SK-N-SH (cell line): Measurements from ENCODE around the gene PTGR3. TPM values are rescaled to one million over a fixed set of nuclear protein-coding genes. Genes with fewer than 3 reads are reported as not detected.

ENCODE experiments used
- CTCF ChIA-PET: fragments of 300-600, 350-600 bp; formaldehyde crosslinking; extraction: SDS; loops from one replicate; lab custom pipeline; 2021; lab: Yijun Ruan, JAX
- POLR2A ChIA-PET: fragments of 350-600 bp; sonication (Branson Sonifier 250); formaldehyde crosslinking; extraction: SDS; loops from one replicate; lab custom pipeline; 2020; ENCODE audit warnings: antibody characterized with exemption, inconsistent platforms; lab: Yijun Ruan, JAX
- DNase-seq: peaks from one replicate; pipeline ENCODE4 v3.0.0; 2012
- H2AFZ ChIP-seq: fragments of 200-600 bp; sonication (generic); 2 replicates; pipeline ENCODE4 v1.8.1; 2016; ENCODE audit warnings: antibody characterized with exemption, mild to moderate bottlenecking, low read depth
- H3F3A ChIP-seq: fragments of 200-600 bp; sonication (generic); replicated peaks from 2 replicates; pipeline ENCODE3; 2016; ENCODE audit warnings: antibody characterized with exemption, mild to moderate bottlenecking; ENCODE audit not compliant: insufficient read depth
- H3K27ac ChIP-seq, 2 experiments: fragments of 200-500 bp in 1 of 2; fragments of 200-600 bp in 1 of 2; sonication (Bioruptor generic) in 1 of 2; sonication (generic), shearing (Covaris generic) in 1 of 2; 2 replicates each; pipeline versions ENCODE4 v1.5.1 to v1.6.1; 2014 to 2016; ENCODE audit warnings: low read depth in 2 of 2, inconsistent platforms in 1 of 2, low read length in 1 of 2, mild to moderate bottlenecking in 1 of 2, mixed read lengths in 1 of 2
- H3K27me3 ChIP-seq: fragments of 200-600 bp; sonication (generic), shearing (Covaris generic); 2 replicates; pipeline ENCODE4 v1.6.1; 2016; ENCODE audit warnings: mixed run types; ENCODE audit not compliant: insufficient read depth
- H3K36me3 ChIP-seq, 2 experiments: fragments of 200-500 bp in 1 of 2; fragments of 200-600 bp in 1 of 2; sonication (Bioruptor generic) in 1 of 2; sonication (generic) in 1 of 2; replicated peaks in 1 of 2; 2 replicates each; pipeline versions ENCODE3 to v1.5.1; 2014 to 2016; ENCODE audit warnings: low read length in 1 of 2, mild to moderate bottlenecking in 1 of 2; ENCODE audit not compliant: insufficient read depth in 2 of 2, control insufficient read depth in 1 of 2
- H3K4me1 ChIP-seq, 2 experiments: fragments of 200-500 bp in 1 of 2; fragments of 200-600 bp in 1 of 2; sonication (Bioruptor generic) in 1 of 2; sonication (generic), shearing (Covaris generic) in 1 of 2; 2 replicates each; pipeline versions ENCODE4 v1.5.1 to v1.6.1; 2014 to 2016; ENCODE audit warnings: low read depth in 1 of 2, low read length in 1 of 2, mixed run types in 1 of 2; ENCODE audit not compliant: insufficient read depth in 2 of 2, control insufficient read depth in 1 of 2
- H3K4me2 ChIP-seq: fragments of 200-600 bp; sonication (generic), shearing (Covaris generic); 2 replicates; pipeline ENCODE4 v1.6.1; 2017; ENCODE audit warnings: mixed run types
- H3K4me3 ChIP-seq, 2 experiments: fragments of 200-500 bp in 1 of 2; fragments of 200-600 bp in 1 of 2; sonication (Bioruptor generic) in 1 of 2; sonication (generic), shearing (Covaris generic) in 1 of 2; 2 replicates each; pipeline versions ENCODE4 v1.5.1 to v1.8.1; 2014 to 2016; ENCODE audit warnings: low read depth in 2 of 2, inconsistent platforms in 1 of 2, low read length in 1 of 2, mild to moderate bottlenecking in 1 of 2, mixed read lengths in 1 of 2, moderate library complexity in 1 of 2
- H3K79me2 ChIP-seq: fragments of 200-600 bp; sonication (generic); 2 replicates; pipeline ENCODE4 v1.8.1; 2017; ENCODE audit warnings: mild to moderate bottlenecking; ENCODE audit not compliant: insufficient read depth
- H3K9ac ChIP-seq: fragments of 200-600 bp; sonication (generic); 2 replicates; pipeline ENCODE4 v1.6.1; 2017; ENCODE audit warnings: mixed run types
- H3K9me2 ChIP-seq: fragments of 200-600 bp; sonication (generic); 2 replicates; pipeline ENCODE4 v1.6.1; 2017; ENCODE audit warnings: mixed run types
- H3K9me3 ChIP-seq: fragments of 200-600 bp; sonication (generic); 2 replicates; pipeline ENCODE4 v1.6.1; 2017; ENCODE audit warnings: mixed run types, mild to moderate bottlenecking, moderate library complexity
- H4K20me1 ChIP-seq: fragments of 200-600 bp; sonication (generic); 2 replicates; pipeline ENCODE4 v1.6.1; 2017; ENCODE audit warnings: mild to moderate bottlenecking, mixed run types; ENCODE audit not compliant: insufficient read depth
- EP300 ChIP-seq, 2 experiments: IDR thresholded peaks; 2 replicates each; pipeline versions ENCODE4 v1.4.0 to v1.6.1; 2012; ENCODE audit warnings: borderline replicate concordance in 1 of 2, low read depth in 1 of 2, low read length in 1 of 2
- GATA2 ChIP-seq: sonication (generic); formaldehyde crosslinking; IDR thresholded peaks from 2 replicates; pipeline ENCODE4 v1.5.0; 2020; ENCODE audit warnings: mild to moderate bottlenecking, missing genetic modification reagents
- MXI1 ChIP-seq: IDR thresholded peaks from 2 replicates; pipeline ENCODE4 v1.6.1; 2012; ENCODE audit warnings: mild to moderate bottlenecking, low read depth, low read length, improper control_type of control experiment
- PBX3 ChIP-seq: IDR thresholded peaks from 2 replicates; pipeline ENCODE4; 2012
- RXRA ChIP-seq: IDR thresholded peaks from 2 replicates; pipeline ENCODE4 v1.4.0; 2012; ENCODE audit warnings: low read depth, mild to moderate bottlenecking, borderline replicate concordance
- SIN3A ChIP-seq: IDR thresholded peaks from 2 replicates; pipeline ENCODE4 v1.6.1; 2012; ENCODE audit warnings: low read depth, mild to moderate bottlenecking, low read length, moderate library complexity, borderline replicate concordance
- TAF1 ChIP-seq: IDR thresholded peaks from 2 replicates; pipeline ENCODE4 v1.6.1; 2012; ENCODE audit warnings: low read depth, mild to moderate bottlenecking, low read length, moderate library complexity, borderline replicate concordance
- WGBS: methylation state at CpG from one replicate; pipeline ENCODE4 v1.1.6; 2017; ENCODE audit warnings: low lambda C conversion rate; 5-methylcytosine and 5-hydroxymethylcytosine counted together
- polyA plus RNA-seq, 3 experiments: library from polyadenylated mRNA; depleted of rRNA; stranded (reverse); fragments of >200 nt; gene quantifications; 2 replicates each; pipeline ENCODE4 v1.2.3, GENCODE V29; 2012

Gene PTGR3
- polyA plus RNA-seq, 1 of the 3 experiments (the other 2 are of a cell fraction): 20.7 TPM

DNA sequence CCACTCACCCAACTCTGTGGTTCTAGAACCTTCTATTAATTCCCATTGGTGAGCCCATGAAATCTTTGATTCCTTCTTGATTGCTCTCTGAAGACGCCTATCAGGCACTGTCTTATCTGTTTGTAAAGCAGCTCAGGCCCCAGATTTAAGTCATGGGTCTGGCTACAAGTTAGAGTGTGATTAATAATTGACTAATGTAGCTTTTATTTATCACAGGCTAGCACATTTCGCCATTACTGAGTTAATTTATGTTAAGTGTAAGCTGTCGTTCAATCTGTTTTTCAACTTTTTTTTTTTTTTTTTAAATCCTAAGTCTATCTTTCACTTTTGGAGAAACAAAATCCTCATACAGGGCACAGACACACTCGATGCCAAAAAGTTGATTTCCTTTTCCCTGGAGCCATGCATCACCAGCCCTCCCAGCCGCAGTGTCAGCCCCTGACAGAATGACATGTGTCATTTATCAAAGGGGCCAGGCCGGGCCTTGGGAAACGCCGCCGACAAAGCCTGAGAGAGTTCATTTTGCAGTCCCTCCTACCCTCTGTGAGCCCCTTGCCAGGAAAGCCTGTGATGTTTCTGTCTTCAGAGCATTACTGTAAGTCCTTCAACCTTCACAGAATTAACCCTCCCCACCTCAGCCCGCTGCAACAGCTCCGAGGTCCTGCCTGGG is 17.5 kb upstream of the PTGR3 start:
- POLR2A ChIA-PET: interaction anchor here (0.6 kb wide), 1 partner anchor 62 kb away, joined by 3 read pairs; no protein-coding TSS in a partner anchor
- H3K9ac ChIP-seq: no peak overlapping the region
- no peaks in the 10 kb centered on the region for H3F3A ChIP-seq

DNA sequence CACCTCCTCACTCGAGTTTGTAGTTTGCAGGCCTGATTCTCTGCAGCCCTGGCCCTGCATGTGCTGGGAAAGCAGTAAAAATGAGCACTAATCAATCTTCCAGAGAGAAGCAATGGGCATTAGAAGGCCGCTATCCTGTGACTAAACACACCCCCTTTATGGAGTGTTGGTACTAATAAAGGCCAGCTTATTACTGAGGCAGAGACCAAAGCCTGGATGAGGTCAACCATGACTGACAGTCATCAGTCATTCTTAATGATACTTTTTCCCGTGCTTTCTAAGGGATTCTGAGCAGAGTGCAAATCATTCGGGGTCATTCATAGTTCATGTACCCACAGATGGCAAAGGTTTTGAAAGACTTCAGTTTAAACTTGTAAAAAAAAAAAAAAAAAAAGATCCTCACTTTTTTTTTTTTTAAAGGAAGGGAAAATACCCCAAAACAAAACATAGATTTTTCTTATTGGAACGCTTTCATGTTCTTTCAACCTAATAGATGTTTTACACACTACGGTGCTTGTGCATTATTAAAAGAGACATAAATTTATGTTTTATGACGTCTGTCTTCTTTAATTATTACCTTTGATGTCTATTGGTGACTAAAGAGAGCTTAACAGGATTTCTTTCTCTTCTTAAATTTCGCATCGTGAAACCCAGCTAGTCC is 14.9 kb upstream of the PTGR3 start:
- peak; percentile 18; the same call in 1 of the 2 replicates for TF ChIP-seq PBX3
- TF ChIP-seq RXRA: no peak
- no peaks in the 10 kb centered on the region for H3F3A ChIP-seq
- H3K4me2 ChIP-seq: no peak overlapping the region
- H3K27me3 ChIP-seq: no peaks in the 10 kb centered on the region
- 84% methylated on average over 9 of the region's 9 CpGs for WGBS
- no peaks in the 10 kb centered on the region for H3K36me3 ChIP-seq
- H2AFZ ChIP-seq: no peak overlapping the region
- no peak for DNase-seq
- H3K4me3 ChIP-seq: no peak overlapping the region
- no peaks in the 10 kb centered on the region for H3K9me3 ChIP-seq
- ChIA-PET POLR2A (no interaction called here), CTCF (interaction anchor here (0.8 kb wide), 1 partner anchor 9 kb away, joined by 3 read pairs; no protein-coding TSS in a partner anchor)
- no peaks in the 10 kb centered on the region for H3K9me2 ChIP-seq
- H3K9ac ChIP-seq: no peak overlapping the region
- no peaks in the 10 kb centered on the region for H4K20me1 ChIP-seq
- peaks cover 11% of the 10 kb centered on the region for H3K79me2 ChIP-seq
- no peak overlapping the region for H3K27ac ChIP-seq
- H3K4me1 ChIP-seq: peaks cover 0 to 18% of the 10 kb centered on the region in 2 experiments; a peak in 2 of 4 replicates

More for the DNA sequence above, 17.5 kb upstream of the PTGR3 start:
- Histone ChIP-seq H3K27ac (no peak overlapping the region; a peak in 1 of 4 replicates), H3K4me3 (no peak overlapping the region), H3K4me2 (no peak overlapping the region), H3K9me3 (no peaks in the 10 kb centered on the region), H4K20me1 (no peaks in the 10 kb centered on the region), H3K9me2 (no peaks in the 10 kb centered on the region), H3K27me3 (no peaks in the 10 kb centered on the region), H3K36me3 (no peaks in the 10 kb centered on the region), H3K4me1 (peaks cover 0 to 17% of the 10 kb centered on the region in 2 experiments; a peak in 2 of 4 replicates), H2AFZ (no peak overlapping the region), H3K79me2 (peaks cover 11% of the 10 kb centered on the region)
- TF ChIP-seq TAF1: no peak
- 0 out of 2 replicates have a peak, but pooled peaks have one; percentile 17 for TF ChIP-seq PBX3
- peak in 1 of 2 experiments; percentile 41; a peak in 1 of 4 replicates for TF ChIP-seq EP300 (IDR thresholded peaks at IDR 0.05; ENCODE audit: borderline replicate concordance in 1 of 2, low read depth in 1 of 2, low read length in 1 of 2)
- WGBS: 65% methylated on average over 11 of the region's 11 CpGs
- CTCF ChIA-PET: no interaction called here
- DNase-seq: no peak

DNA sequence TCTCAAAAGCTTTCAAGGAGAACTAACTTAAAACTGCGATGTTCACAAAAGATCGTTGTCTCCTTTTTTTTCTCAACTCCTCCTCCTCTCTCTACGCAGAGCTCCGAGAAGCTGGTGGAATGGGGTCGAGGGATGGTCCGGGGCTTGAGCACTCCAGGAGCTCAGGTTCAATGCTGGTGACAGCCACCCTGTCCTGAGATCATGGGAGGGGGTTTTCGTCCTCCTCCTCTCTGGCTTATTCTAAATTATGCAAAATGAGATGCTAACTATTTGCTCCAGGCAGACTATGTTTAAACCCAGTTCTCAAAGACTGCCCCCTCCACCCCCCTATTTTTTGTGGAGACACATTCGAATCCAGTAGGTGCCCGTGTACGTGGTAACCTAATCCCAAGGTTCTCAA is 13.5 kb upstream of the PTGR3 start:
- DNase-seq: no peak
- Histone ChIP-seq H3K27ac (no peak overlapping the region), H3K9me2 (no peaks in the 10 kb centered on the region), H3K4me1 (peaks cover 0 to 15% of the 10 kb centered on the region in 2 experiments; a peak in 2 of 4 replicates)
- TF ChIP-seq SIN3A: no peak
- TF ChIP-seq GATA2 (CRISPR knock-in tag): no peak
- no peak for TF ChIP-seq MXI1
- TF ChIP-seq, all 33 proteins: peak for 0
- Histone ChIP-seq H3F3A (no peaks in the 10 kb centered on the region), H3K4me2 (no peak overlapping the region), H3K79me2 (peaks cover 11% of the 10 kb centered on the region), H4K20me1 (no peaks in the 10 kb centered on the region; the same call in 1 of the 2 replicates), H2AFZ (no peak overlapping the region), H3K4me3 (no peak overlapping the region), H3K27me3 (no peaks in the 10 kb centered on the region), H3K9ac (no peak overlapping the region), H3K9me3 (no peaks in the 10 kb centered on the region), H3K36me3 (no peaks in the 10 kb centered on the region)
- WGBS: 95% methylated on average over 10 of the region's 10 CpGs
- POLR2A ChIA-PET: no interaction called here
- CTCF ChIA-PET: interaction anchor here (1.1 kb wide), 1 partner anchor 29 kb away, joined by 3 read pairs; no protein-coding TSS in a partner anchor
